Measurements from ENCODE around the gene ADGRL2.

Gene ADGRL2

GRCh38 chr1:81805537-81806431, 5.0 kb downstream of the ADGRL2 start:
- peaks cover 8% of the 10 kb centered on the region for H3K27me3 ChIP-seq (replicated peaks; ENCODE audit: control insufficient read depth, insufficient read depth, low read length, poor library complexity, severe bottlenecking)
- no peaks in the 10 kb centered on the region for H3K4me1 ChIP-seq (ENCODE audit: control insufficient read depth, insufficient read depth, low read length, poor library complexity, severe bottlenecking)
- no peak overlapping the region for H3K27ac ChIP-seq (ENCODE audit: insufficient read depth, low read length, poor library complexity, severe bottlenecking)
- no peak for DNase-seq
- H3K9me3 ChIP-seq (ENCODE audit: control insufficient read depth, low read length): no peaks in the 10 kb centered on the region
- H3K4me3 ChIP-seq (ENCODE audit: insufficient read depth, low read depth, low read length, poor library complexity, severe bottlenecking): no peak overlapping the region
- H3K36me3 ChIP-seq (ENCODE audit: control insufficient read depth, insufficient read depth, low read length): no peaks in the 10 kb centered on the region

GRCh38 chr1:81806432-81806770, 5.7 kb downstream of the ADGRL2 start:
- H3K27ac ChIP-seq (ENCODE audit: insufficient read depth, low read length, poor library complexity, severe bottlenecking): no peak overlapping the region
- H3K36me3 ChIP-seq (ENCODE audit: control insufficient read depth, insufficient read depth, low read length): no peaks in the 10 kb centered on the region
- no peak for DNase-seq
- H3K4me3 ChIP-seq (ENCODE audit: insufficient read depth, low read depth, low read length, poor library complexity, severe bottlenecking): no peak overlapping the region
- H3K27me3 ChIP-seq (replicated peaks; ENCODE audit: control insufficient read depth, insufficient read depth, low read length, poor library complexity, severe bottlenecking): peaks cover 4% of the 10 kb centered on the region
- H3K9me3 ChIP-seq (ENCODE audit: control insufficient read depth, low read length): no peaks in the 10 kb centered on the region
- no peaks in the 10 kb centered on the region for H3K4me1 ChIP-seq (ENCODE audit: control insufficient read depth, insufficient read depth, low read length, poor library complexity, severe bottlenecking)

- H3K9me3 ChIP-seq (ENCODE audit: control insufficient read depth, low read length): no peaks in the 10 kb centered on the region
- no peak for DNase-seq
- H3K4me3 ChIP-seq (ENCODE audit: insufficient read depth, low read depth, low read length, poor library complexity, severe bottlenecking): no peak overlapping the region
- no peaks in the 10 kb centered on the region for H3K4me1 ChIP-seq (ENCODE audit: control insufficient read depth, insufficient read depth, low read length, poor library complexity, severe bottlenecking)
- no peaks in the 10 kb centered on the region for H3K27me3 ChIP-seq (replicated peaks; ENCODE audit: control insufficient read depth, insufficient read depth, low read length, poor library complexity, severe bottlenecking)
- no peaks in the 10 kb centered on the region for H3K36me3 ChIP-seq (ENCODE audit: control insufficient read depth, insufficient read depth, low read length)
- no peak overlapping the region for H3K27ac ChIP-seq (ENCODE audit: insufficient read depth, low read length, poor library complexity, severe bottlenecking)
These were observed 8.0 kb downstream of the ADGRL2 start for GRCh38 chr1:81808760-81809159.

GRCh38 chr1:81809808-81810207, 9.1 kb downstream of the ADGRL2 start:
- no peak overlapping the region for H3K4me3 ChIP-seq (ENCODE audit: insufficient read depth, low read depth, low read length, poor library complexity, severe bottlenecking)

GRCh38 chr1:81811757-81812371, 11.1 kb downstream of the ADGRL2 start:
- H3K4me3 ChIP-seq (ENCODE audit: insufficient read depth, low read depth, low read length, poor library complexity, severe bottlenecking): no peak overlapping the region
- DNase-seq: no peak
- H3K9me3 ChIP-seq (ENCODE audit: control insufficient read depth, low read length): no peaks in the 10 kb centered on the region
- no peaks in the 10 kb centered on the region for H3K4me1 ChIP-seq (ENCODE audit: control insufficient read depth, insufficient read depth, low read length, poor library complexity, severe bottlenecking)
- H3K27me3 ChIP-seq (replicated peaks; ENCODE audit: control insufficient read depth, insufficient read depth, low read length, poor library complexity, severe bottlenecking): no peaks in the 10 kb centered on the region
- no peak overlapping the region for H3K27ac ChIP-seq (ENCODE audit: insufficient read depth, low read length, poor library complexity, severe bottlenecking)
- H3K36me3 ChIP-seq (ENCODE audit: control insufficient read depth, insufficient read depth, low read length): no peaks in the 10 kb centered on the region

More at GRCh38 chr1:81809808-81810207, 9.1 kb downstream of the ADGRL2 start:
- Histone ChIP-seq H3K9me3 (ENCODE audit: control insufficient read depth, low read length) (no peaks in the 10 kb centered on the region), H3K27ac (ENCODE audit: insufficient read depth, low read length, poor library complexity, severe bottlenecking) (no peak overlapping the region), H3K36me3 (ENCODE audit: control insufficient read depth, insufficient read depth, low read length) (no peaks in the 10 kb centered on the region), H3K4me1 (ENCODE audit: control insufficient read depth, insufficient read depth, low read length, poor library complexity, severe bottlenecking) (no peaks in the 10 kb centered on the region), H3K27me3 (replicated peaks; ENCODE audit: control insufficient read depth, insufficient read depth, low read length, poor library complexity, severe bottlenecking) (no peaks in the 10 kb centered on the region)
- no peak for DNase-seq

- H3K27me3 ChIP-seq (replicated peaks; ENCODE audit: control insufficient read depth, insufficient read depth, low read length, poor library complexity, severe bottlenecking): no peaks in the 10 kb centered on the region
- H3K36me3 ChIP-seq (ENCODE audit: control insufficient read depth, insufficient read depth, low read length): no peaks in the 10 kb centered on the region
- DNase-seq: no peak
- no peak overlapping the region for H3K4me3 ChIP-seq (ENCODE audit: insufficient read depth, low read depth, low read length, poor library complexity, severe bottlenecking)
- no peak overlapping the region for H3K27ac ChIP-seq (ENCODE audit: insufficient read depth, low read length, poor library complexity, severe bottlenecking)
- no peaks in the 10 kb centered on the region for H3K4me1 ChIP-seq (ENCODE audit: control insufficient read depth, insufficient read depth, low read length, poor library complexity, severe bottlenecking)
- no peaks in the 10 kb centered on the region for H3K9me3 ChIP-seq (ENCODE audit: control insufficient read depth, low read length)
These were observed 12.0 kb downstream of the ADGRL2 start for GRCh38 chr1:81812712-81813111.

- Histone ChIP-seq H3K27ac (ENCODE audit: insufficient read depth, low read length, poor library complexity, severe bottlenecking) (no peak overlapping the region), H3K4me1 (ENCODE audit: control insufficient read depth, insufficient read depth, low read length, poor library complexity, severe bottlenecking) (no peaks in the 10 kb centered on the region), H3K36me3 (ENCODE audit: control insufficient read depth, insufficient read depth, low read length) (no peaks in the 10 kb centered on the region), H3K4me3 (ENCODE audit: insufficient read depth, low read depth, low read length, poor library complexity, severe bottlenecking) (no peak overlapping the region), H3K27me3 (replicated peaks; ENCODE audit: control insufficient read depth, insufficient read depth, low read length, poor library complexity, severe bottlenecking) (no peaks in the 10 kb centered on the region), H3K9me3 (ENCODE audit: control insufficient read depth, low read length) (no peaks in the 10 kb centered on the region)
- no peak for DNase-seq
These were observed 13.0 kb downstream of the ADGRL2 start for GRCh38 chr1:81813691-81814090.

GRCh38 chr1:81819613-81820012, 18.9 kb downstream of the ADGRL2 start:
- H3K36me3 ChIP-seq (ENCODE audit: control insufficient read depth, insufficient read depth, low read length): no peaks in the 10 kb centered on the region
- H3K27ac ChIP-seq (ENCODE audit: insufficient read depth, low read length, poor library complexity, severe bottlenecking): no peak overlapping the region
- H3K27me3 ChIP-seq (replicated peaks; ENCODE audit: control insufficient read depth, insufficient read depth, low read length, poor library complexity, severe bottlenecking): no peaks in the 10 kb centered on the region
- H3K4me1 ChIP-seq (ENCODE audit: control insufficient read depth, insufficient read depth, low read length, poor library complexity, severe bottlenecking): no peaks in the 10 kb centered on the region
- DNase-seq: no peak
- no peak overlapping the region for H3K4me3 ChIP-seq (ENCODE audit: insufficient read depth, low read depth, low read length, poor library complexity, severe bottlenecking)
- H3K9me3 ChIP-seq (ENCODE audit: control insufficient read depth, low read length): no peaks in the 10 kb centered on the region

GRCh38 chr1:81820765-81821164, 20.0 kb downstream of the ADGRL2 start:
- H3K27ac ChIP-seq (ENCODE audit: insufficient read depth, low read length, poor library complexity, severe bottlenecking): no peak overlapping the region
- H3K36me3 ChIP-seq (ENCODE audit: control insufficient read depth, insufficient read depth, low read length): no peaks in the 10 kb centered on the region
- H3K27me3 ChIP-seq (replicated peaks; ENCODE audit: control insufficient read depth, insufficient read depth, low read length, poor library complexity, severe bottlenecking): no peaks in the 10 kb centered on the region
- no peaks in the 10 kb centered on the region for H3K4me1 ChIP-seq (ENCODE audit: control insufficient read depth, insufficient read depth, low read length, poor library complexity, severe bottlenecking)
- H3K4me3 ChIP-seq (ENCODE audit: insufficient read depth, low read depth, low read length, poor library complexity, severe bottlenecking): no peak overlapping the region
- H3K9me3 ChIP-seq (ENCODE audit: control insufficient read depth, low read length): no peaks in the 10 kb centered on the region
- DNase-seq: no peak

- Histone ChIP-seq H3K27ac (ENCODE audit: insufficient read depth, low read length, poor library complexity, severe bottlenecking) (no peak overlapping the region), H3K4me3 (ENCODE audit: insufficient read depth, low read depth, low read length, poor library complexity, severe bottlenecking) (no peak overlapping the region), H3K9me3 (ENCODE audit: control insufficient read depth, low read length) (no peaks in the 10 kb centered on the region), H3K4me1 (ENCODE audit: control insufficient read depth, insufficient read depth, low read length, poor library complexity, severe bottlenecking) (no peaks in the 10 kb centered on the region), H3K36me3 (ENCODE audit: control insufficient read depth, insufficient read depth, low read length) (no peaks in the 10 kb centered on the region), H3K27me3 (replicated peaks; ENCODE audit: control insufficient read depth, insufficient read depth, low read length, poor library complexity, severe bottlenecking) (no peaks in the 10 kb centered on the region)
- no peak for DNase-seq
These were observed 22.3 kb downstream of the ADGRL2 start for GRCh38 chr1:81823082-81823481.
